GM12874 (cell line): ENCODE measurements around the gene ADPRHL1.

ENCODE experiments used
- CTCF ChIP-seq: IDR thresholded peaks from 2 replicates; pipeline ENCODE4 v1.5.1; 2011; ENCODE audit warnings: low read depth, mild to moderate bottlenecking, control low read depth, low read length, moderate library complexity; ENCODE audit not compliant: insufficient read depth

The ADPRHL1 gene

GRCh38 chr13:113460064-113460555 lies 6.8 kb upstream of the ADPRHL1 start:
- TF ChIP-seq CTCF: no peak

- TF ChIP-seq CTCF: peak; percentile 50
Measured at GRCh38 chr13:113458253-113459065, 5.2 kb upstream of the ADPRHL1 start.

- TF ChIP-seq CTCF: no peak
Measured at GRCh38 chr13:113457510-113457909, 4.2 kb upstream of the ADPRHL1 start.

- no peak for TF ChIP-seq CTCF
Measured at GRCh38 chr13:113456116-113456702, 2.9 kb upstream of the ADPRHL1 start.

DNA sequence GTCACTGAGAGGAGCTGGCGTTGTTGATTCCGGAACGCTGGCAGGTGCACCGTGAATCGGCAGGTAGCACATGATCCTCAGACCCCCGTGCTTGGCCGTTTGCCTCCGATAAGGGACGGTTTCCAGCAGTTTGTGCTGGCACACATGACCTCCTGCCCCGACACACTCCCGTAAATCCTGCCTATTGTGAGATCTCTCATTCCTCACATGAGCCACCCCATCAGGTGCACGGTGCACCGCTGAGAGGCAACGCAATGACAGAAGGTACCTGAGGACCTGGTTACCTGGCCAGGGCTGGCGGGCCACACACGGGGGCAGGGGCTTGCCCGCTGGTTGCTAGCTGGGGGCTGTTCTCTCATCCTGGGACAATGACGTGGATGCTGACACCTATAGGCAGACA lies 2.1 kb upstream of the ADPRHL1 start:
- no peak for TF ChIP-seq CTCF

DNA sequence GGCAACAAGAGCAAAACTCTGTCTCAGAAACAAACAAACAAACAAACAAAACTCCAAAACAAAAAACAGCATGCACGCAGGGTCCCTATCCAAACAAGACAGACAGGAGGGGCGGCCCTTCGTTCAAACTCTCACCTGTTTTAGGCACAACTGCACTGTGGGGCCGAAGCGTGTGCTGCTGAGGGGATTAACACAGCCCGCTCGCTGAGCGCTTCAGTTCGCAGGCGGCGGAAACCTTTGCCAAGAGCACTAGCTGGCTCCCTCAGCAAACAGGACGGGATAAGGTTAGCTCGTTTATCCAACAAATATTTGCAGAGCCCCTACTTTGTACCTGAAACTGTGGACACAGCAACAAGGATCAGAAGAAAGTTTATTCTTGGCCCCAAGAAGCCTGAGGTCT lies 1.6 kb upstream of the ADPRHL1 start:
- no peak for TF ChIP-seq CTCF

DNA sequence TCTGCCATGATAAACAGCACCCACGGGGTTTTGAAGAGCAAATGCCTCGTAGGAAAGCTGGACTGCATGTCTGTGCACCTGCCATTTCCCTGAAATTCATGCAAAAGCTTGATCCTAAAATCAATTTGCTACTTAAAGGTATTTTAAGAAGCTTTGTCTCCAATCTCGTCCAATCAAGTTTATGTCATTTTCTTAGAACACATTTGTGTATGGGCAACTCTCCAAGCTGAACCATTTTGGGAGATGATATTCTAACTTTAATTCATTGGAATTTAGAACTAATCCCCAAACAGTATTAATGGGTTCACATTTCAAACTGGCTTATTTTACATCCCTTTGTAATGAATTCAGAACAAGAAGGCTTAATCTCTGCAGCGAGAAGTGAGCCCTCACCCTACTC lies 822 bp downstream of the ADPRHL1 start:
- TF ChIP-seq CTCF: no peak
